ENCODE data around the gene ELMO1.

Gene ELMO1

DNA sequence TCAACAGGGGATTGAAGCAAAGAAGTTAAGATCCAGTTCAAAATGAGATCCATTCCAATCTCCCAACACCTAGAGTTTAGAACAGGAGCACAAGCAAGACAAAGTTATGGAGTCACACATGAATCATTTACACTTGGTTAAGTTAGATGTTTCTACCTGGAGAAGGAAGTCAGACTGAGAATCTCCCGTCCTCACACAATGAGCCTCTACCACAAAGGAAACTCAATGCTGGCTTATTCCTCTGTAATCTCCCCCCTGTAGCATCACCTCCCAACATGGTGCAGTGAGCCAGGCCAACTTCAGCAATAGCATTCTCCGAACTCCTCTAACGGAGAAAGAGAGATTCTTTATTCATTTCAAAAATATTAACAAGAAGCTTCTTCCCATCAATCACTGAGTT lies 82.2 kb downstream of the ELMO1 start:
- no peak overlapping the region for H3K9ac ChIP-seq (ENCODE audit: low read length)
- H4K5ac ChIP-seq (ENCODE audit: low read length): no peak overlapping the region
- no peak overlapping the region for H4K8ac ChIP-seq (ENCODE audit: low read depth, low read length)
- no peak overlapping the region for H3K18ac ChIP-seq (ENCODE audit: low read length)
- H3K27me3 ChIP-seq (ENCODE audit: insufficient read depth, low read length, poor library complexity): no peaks in the 10 kb centered on the region
- no peak overlapping the region for H3K4me2 ChIP-seq (ENCODE audit: low read length)
- H3K56ac ChIP-seq (ENCODE audit: low read length): no peak overlapping the region
- H3K4ac ChIP-seq (ENCODE audit: low read depth, low read length): no peak overlapping the region
- DNase-seq: no peak
- no peaks in the 10 kb centered on the region for H3K79me2 ChIP-seq (ENCODE audit: control insufficient read depth, insufficient read depth, low read length)
- H3K79me1 ChIP-seq (ENCODE audit: low read length): peaks cover 4% of the 10 kb centered on the region
- no peak overlapping the region for H3K4me3 ChIP-seq (ENCODE audit: low read length)
- no CpG with 5 or more reads among the region's 3 CpGs for WGBS (ENCODE audit: extremely low coverage, insufficient coverage, low lambda C conversion rate)
- no peaks in the 10 kb centered on the region for H3K36me3 ChIP-seq (ENCODE audit: control insufficient read depth, insufficient read depth, low read length)
- H3K4me1 ChIP-seq (ENCODE audit: control insufficient read depth, low read depth, low read length): peaks cover 6% of the 10 kb centered on the region
- no peak overlapping the region for H2AK5ac ChIP-seq (ENCODE audit: low read length)
- H3K23ac ChIP-seq (ENCODE audit: low read length): no peak overlapping the region
- no peak overlapping the region for H2BK15ac ChIP-seq (replicated peaks; ENCODE audit: low read depth)
- H2BK5ac ChIP-seq (ENCODE audit: low read length): no peak overlapping the region
- H3K27ac ChIP-seq (ENCODE audit: low read depth, low read length): no peak overlapping the region
- no peak overlapping the region for H2BK120ac ChIP-seq (ENCODE audit: low read depth, low read length)

- peaks cover 6% of the 10 kb centered on the region for H3K4me1 ChIP-seq (ENCODE audit: control insufficient read depth, low read depth, low read length)
- H4K5ac ChIP-seq (ENCODE audit: low read length): no peak overlapping the region
- peaks cover 4% of the 10 kb centered on the region for H3K79me1 ChIP-seq (ENCODE audit: low read length)
- no peak overlapping the region for H2BK5ac ChIP-seq (ENCODE audit: low read length)
- no peak overlapping the region for H3K27ac ChIP-seq (ENCODE audit: low read depth, low read length)
- H4K8ac ChIP-seq (ENCODE audit: low read depth, low read length): no peak overlapping the region
- H2AK5ac ChIP-seq (ENCODE audit: low read length): no peak overlapping the region
- H3K36me3 ChIP-seq (ENCODE audit: control insufficient read depth, insufficient read depth, low read length): no peaks in the 10 kb centered on the region
- no peak overlapping the region for H2BK120ac ChIP-seq (ENCODE audit: low read depth, low read length)
- no peak overlapping the region for H3K4me2 ChIP-seq (ENCODE audit: low read length)
- H3K56ac ChIP-seq (ENCODE audit: low read length): no peak overlapping the region
- DNase-seq: no peak
- no peak overlapping the region for H3K23ac ChIP-seq (ENCODE audit: low read length)
- no peak overlapping the region for H2BK15ac ChIP-seq (replicated peaks; ENCODE audit: low read depth)
- H3K9ac ChIP-seq (ENCODE audit: low read length): no peak overlapping the region
- 100% methylated on average over 1 of the region's 4 CpGs for WGBS (ENCODE audit: extremely low coverage, insufficient coverage, low lambda C conversion rate)
- H3K4ac ChIP-seq (ENCODE audit: low read depth, low read length): no peak overlapping the region
- no peak overlapping the region for H3K4me3 ChIP-seq (ENCODE audit: low read length)
- H3K27me3 ChIP-seq (ENCODE audit: insufficient read depth, low read length, poor library complexity): no peaks in the 10 kb centered on the region
- H3K18ac ChIP-seq (ENCODE audit: low read length): no peak overlapping the region
- H3K79me2 ChIP-seq (ENCODE audit: control insufficient read depth, insufficient read depth, low read length): no peaks in the 10 kb centered on the region
Measured at GRCh38 chr7:37365405-37365804, 83.3 kb downstream of the ELMO1 start.

GRCh38 chr7:37364856-37365255 lies 83.8 kb downstream of the ELMO1 start:
- Histone ChIP-seq H3K4me3 (ENCODE audit: low read length) (no peak overlapping the region), H3K27me3 (ENCODE audit: insufficient read depth, low read length, poor library complexity) (no peaks in the 10 kb centered on the region), H3K4me2 (ENCODE audit: low read length) (no peak overlapping the region), H4K8ac (ENCODE audit: low read depth, low read length) (no peak overlapping the region), H2BK5ac (ENCODE audit: low read length) (no peak overlapping the region), H3K9ac (ENCODE audit: low read length) (no peak overlapping the region), H2AK5ac (ENCODE audit: low read length) (no peak overlapping the region), H3K56ac (ENCODE audit: low read length) (no peak overlapping the region), H4K5ac (ENCODE audit: low read length) (no peak overlapping the region), H2BK120ac (ENCODE audit: low read depth, low read length) (no peak overlapping the region), H3K27ac (ENCODE audit: low read depth, low read length) (no peak overlapping the region), H3K18ac (ENCODE audit: low read length) (peak overlapping the region; percentile 88), H3K79me1 (ENCODE audit: low read length) (peaks cover 4% of the 10 kb centered on the region), H3K4me1 (ENCODE audit: control insufficient read depth, low read depth, low read length) (peaks cover 4% of the 10 kb centered on the region), H3K4ac (ENCODE audit: low read depth, low read length) (no peak overlapping the region), H3K23ac (ENCODE audit: low read length) (no peak overlapping the region), H3K79me2 (ENCODE audit: control insufficient read depth, insufficient read depth, low read length) (no peaks in the 10 kb centered on the region), H2BK15ac (replicated peaks; ENCODE audit: low read depth) (no peak overlapping the region), H3K36me3 (ENCODE audit: control insufficient read depth, insufficient read depth, low read length) (no peaks in the 10 kb centered on the region)
- DNase-seq: no peak
- WGBS (ENCODE audit: extremely low coverage, insufficient coverage, low lambda C conversion rate): no CpG with 5 or more reads among the region's 8 CpGs

GRCh38 chr7:37363536-37364491 lies 84.8 kb downstream of the ELMO1 start:
- H3K36me3 ChIP-seq (ENCODE audit: control insufficient read depth, insufficient read depth, low read length): no peaks in the 10 kb centered on the region
- H4K5ac ChIP-seq (ENCODE audit: low read length): no peak overlapping the region
- H3K23ac ChIP-seq (ENCODE audit: low read length): no peak overlapping the region
- H3K4me1 ChIP-seq (ENCODE audit: control insufficient read depth, low read depth, low read length): peaks cover 4% of the 10 kb centered on the region
- H3K18ac ChIP-seq (ENCODE audit: low read length): peak overlapping the region; percentile 65
- H4K8ac ChIP-seq (ENCODE audit: low read depth, low read length): no peak overlapping the region
- WGBS (ENCODE audit: extremely low coverage, insufficient coverage, low lambda C conversion rate): no CpG with 5 or more reads among the region's 3 CpGs
- no peak overlapping the region for H3K4me3 ChIP-seq (ENCODE audit: low read length)
- H2BK5ac ChIP-seq (ENCODE audit: low read length): no peak overlapping the region
- peak overlapping the region; percentile 23 for H2AK5ac ChIP-seq (ENCODE audit: low read length)
- no peak overlapping the region for H3K9ac ChIP-seq (ENCODE audit: low read length)
- H2BK120ac ChIP-seq (ENCODE audit: low read depth, low read length): no peak overlapping the region
- H3K27me3 ChIP-seq (ENCODE audit: insufficient read depth, low read length, poor library complexity): no peaks in the 10 kb centered on the region
- peak overlapping the region; percentile 18 for H3K56ac ChIP-seq (ENCODE audit: low read length)
- H2BK15ac ChIP-seq (replicated peaks; ENCODE audit: low read depth): peak overlapping the region; percentile 12
- no peak overlapping the region for H3K4ac ChIP-seq (ENCODE audit: low read depth, low read length)
- DNase-seq: no peak
- no peak overlapping the region for H3K4me2 ChIP-seq (ENCODE audit: low read length)
- no peaks in the 10 kb centered on the region for H3K79me2 ChIP-seq (ENCODE audit: control insufficient read depth, insufficient read depth, low read length)
- no peak overlapping the region for H3K27ac ChIP-seq (ENCODE audit: low read depth, low read length)
- H3K79me1 ChIP-seq (ENCODE audit: low read length): peaks cover 4% of the 10 kb centered on the region

DNA sequence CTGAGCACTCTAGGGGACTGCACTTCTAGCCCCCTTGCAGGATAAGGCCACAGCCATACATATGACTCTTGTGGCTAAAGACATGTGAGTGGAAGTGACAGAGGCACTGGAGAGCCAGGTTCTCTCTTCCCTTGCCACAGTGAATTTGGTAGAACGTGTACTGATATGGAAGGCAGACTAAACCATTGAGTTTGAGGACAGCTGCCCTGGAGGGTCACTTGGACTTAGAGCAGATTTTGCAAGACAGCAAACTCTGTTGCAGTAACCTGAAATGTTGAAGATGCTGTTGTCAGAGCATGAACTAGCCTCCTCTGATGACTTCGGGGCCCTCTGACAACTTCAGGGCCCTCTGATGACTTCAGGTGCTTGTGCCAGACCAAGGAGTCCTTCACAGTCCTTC lies 85.9 kb downstream of the ELMO1 start:
- H3K9ac ChIP-seq (ENCODE audit: low read length): no peak overlapping the region

More for the DNA sequence above, 85.9 kb downstream of the ELMO1 start:
- Histone ChIP-seq H2AK5ac (ENCODE audit: low read length) (peak overlapping the region; percentile 73), H3K79me1 (ENCODE audit: low read length) (peaks cover 4% of the 10 kb centered on the region), H3K56ac (ENCODE audit: low read length) (peak overlapping the region; percentile 27), H3K27me3 (ENCODE audit: insufficient read depth, low read length, poor library complexity) (no peaks in the 10 kb centered on the region), H3K27ac (ENCODE audit: low read depth, low read length) (no peak overlapping the region), H2BK120ac (ENCODE audit: low read depth, low read length) (no peak overlapping the region), H3K79me2 (ENCODE audit: control insufficient read depth, insufficient read depth, low read length) (no peaks in the 10 kb centered on the region), H3K23ac (ENCODE audit: low read length) (no peak overlapping the region), H3K4me3 (ENCODE audit: low read length) (no peak overlapping the region), H3K36me3 (ENCODE audit: control insufficient read depth, insufficient read depth, low read length) (no peaks in the 10 kb centered on the region), H3K18ac (ENCODE audit: low read length) (peak overlapping the region; percentile 6), H4K5ac (ENCODE audit: low read length) (no peak overlapping the region), H3K4ac (ENCODE audit: low read depth, low read length) (no peak overlapping the region), H4K8ac (ENCODE audit: low read depth, low read length) (no peak overlapping the region), H3K4me1 (ENCODE audit: control insufficient read depth, low read depth, low read length) (peaks cover 6% of the 10 kb centered on the region), H3K4me2 (ENCODE audit: low read length) (no peak overlapping the region), H2BK15ac (replicated peaks; ENCODE audit: low read depth) (no peak overlapping the region), H2BK5ac (ENCODE audit: low read length) (no peak overlapping the region)
- WGBS (ENCODE audit: extremely low coverage, insufficient coverage, low lambda C conversion rate): no CpG with 5 or more reads among the region's 2 CpGs
- no peak for DNase-seq
